Common myeloid progenitor, CD34-positive (primary cell): Measurements from ENCODE around the gene WWOX.

Source experiments
- CTCF ChIA-PET: fragments of 350-600 bp; sonication (Branson Sonifier 250); formaldehyde crosslinking; loops from one replicate; lab custom pipeline; 2021; ENCODE audit warnings: antibody characterized with exemption; lab: Charles Lee
- POLR2A ChIA-PET: fragments of 350-600 bp; sonication (Branson Sonifier 250); formaldehyde crosslinking; loops from one replicate; lab custom pipeline; 2021; ENCODE audit warnings: antibody characterized with exemption; lab: Charles Lee
- DNase-seq, 3 donors: peaks; one replicate each; pipeline versions ENCODE4 v3.0.0 to v3.0.0-alpha.2; 2013
- H3K27ac ChIP-seq, 2 experiments: 1 replicate in 1 of 2; 2 replicates in 1 of 2; pipeline ENCODE4 v1.7.0; 2013; ENCODE audit warnings: inconsistent platforms in 2 of 2, low read length in 2 of 2, mild to moderate bottlenecking in 2 of 2, low read depth in 1 of 2, moderate library complexity in 1 of 2; ENCODE audit not compliant: severe bottlenecking in 2 of 2, insufficient read depth in 1 of 2, poor library complexity in 1 of 2
- H3K27me3 ChIP-seq, 5 experiments: replicated peaks in 2 of 5; 1 replicate in 3 of 5; 2 replicates in 2 of 5; pipeline versions ENCODE4 v1.6.1 to v1.7.0; 2013; ENCODE audit warnings: low read length in 4 of 5, mild to moderate bottlenecking in 2 of 5, moderate library complexity in 2 of 5, inconsistent platforms in 1 of 5; ENCODE audit not compliant: insufficient read depth in 5 of 5, control insufficient read depth in 4 of 5
- H3K36me3 ChIP-seq, 4 experiments: 1 replicate in 2 of 4; 2 replicates in 2 of 4; pipeline versions ENCODE4 v1.6.1 to v1.7.0; 2013; ENCODE audit warnings: low read length in 3 of 4, control low read depth in 1 of 4, mild to moderate bottlenecking in 1 of 4; ENCODE audit not compliant: control insufficient read depth in 4 of 4, insufficient read depth in 4 of 4
- H3K4me1 ChIP-seq, 4 experiments: 1 replicate in 3 of 4; 2 replicates in 1 of 4; pipeline versions ENCODE4 v1.6.1 to v1.7.1; 2013; ENCODE audit warnings: low read length in 3 of 4, mild to moderate bottlenecking in 3 of 4, control low read depth in 1 of 4, inconsistent platforms in 1 of 4, moderate library complexity in 1 of 4; ENCODE audit not compliant: control insufficient read depth in 4 of 4, insufficient read depth in 4 of 4; ENCODE audit errors: control extremely low read depth in 1 of 4
- H3K4me3 ChIP-seq, 7 experiments: 1 replicate in 4 of 7; 2 replicates in 3 of 7; pipeline versions ENCODE4 v1.5.1 to v1.7.0; 2013; ENCODE audit warnings: mild to moderate bottlenecking in 7 of 7, low read length in 6 of 7, moderate library complexity in 6 of 7, inconsistent platforms in 2 of 7, low read depth in 2 of 7, control low read depth in 1 of 7; ENCODE audit not compliant: insufficient read depth in 4 of 7, control insufficient read depth in 1 of 7; ENCODE audit errors: extremely low read depth in 1 of 7
- H3K9me3 ChIP-seq, 5 experiments: 1 replicate in 4 of 5; 2 replicates in 1 of 5; pipeline versions ENCODE4 v1.6.1 to v1.7.1; 2013; ENCODE audit warnings: low read length in 4 of 5, mild to moderate bottlenecking in 2 of 5, inconsistent platforms in 1 of 5, low read depth in 1 of 5, moderate library complexity in 1 of 5; ENCODE audit not compliant: control insufficient read depth in 4 of 5, insufficient read depth in 2 of 5; ENCODE audit errors: control extremely low read depth in 1 of 5
- WGBS: methylation state at CpG from one replicate; pipeline ENCODE4 v1.1.5; 2013; ENCODE audit not compliant: insufficient coverage; 5-methylcytosine and 5-hydroxymethylcytosine counted together

The WWOX gene

DNA sequence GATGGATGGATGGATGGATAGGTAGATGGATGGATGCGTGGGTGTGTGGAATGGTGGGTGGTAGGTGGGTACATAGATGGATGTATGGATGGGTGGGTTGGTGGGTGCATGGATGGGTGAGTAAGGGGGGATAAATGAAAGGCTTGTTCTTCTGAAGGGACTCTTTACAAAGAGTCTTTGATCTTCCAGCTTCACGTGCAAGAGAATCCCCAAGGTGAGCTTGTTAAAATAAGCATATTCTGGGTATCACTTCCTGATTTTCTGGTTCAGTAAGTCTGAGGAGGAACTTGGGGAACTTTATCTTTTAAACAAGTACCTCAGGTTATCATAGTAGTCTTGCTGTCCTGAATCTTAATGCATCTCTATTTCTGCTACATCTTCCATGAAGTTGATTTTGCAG is 862.0 kb downstream of the WWOX start:
- H3K27ac ChIP-seq: no peak overlapping the region
- no peak for DNase-seq
- POLR2A ChIA-PET: interaction anchor here (0.6 kb wide), 1 partner anchor 16 kb away, joined by 3 read pairs; no protein-coding TSS in a partner anchor
- no peaks in the 10 kb centered on the region for H3K4me1 ChIP-seq
- no peaks in the 10 kb centered on the region for H3K36me3 ChIP-seq
- H3K9me3 ChIP-seq: peaks cover 0 to 6% (median 0%) of the 10 kb centered on the region in 5 experiments
- H3K27me3 ChIP-seq: no peaks in the 10 kb centered on the region
- no peak overlapping the region for H3K4me3 ChIP-seq
- CTCF ChIA-PET: no interaction called here
- 81% methylated on average over 2 of the region's 2 CpGs for WGBS

DNA sequence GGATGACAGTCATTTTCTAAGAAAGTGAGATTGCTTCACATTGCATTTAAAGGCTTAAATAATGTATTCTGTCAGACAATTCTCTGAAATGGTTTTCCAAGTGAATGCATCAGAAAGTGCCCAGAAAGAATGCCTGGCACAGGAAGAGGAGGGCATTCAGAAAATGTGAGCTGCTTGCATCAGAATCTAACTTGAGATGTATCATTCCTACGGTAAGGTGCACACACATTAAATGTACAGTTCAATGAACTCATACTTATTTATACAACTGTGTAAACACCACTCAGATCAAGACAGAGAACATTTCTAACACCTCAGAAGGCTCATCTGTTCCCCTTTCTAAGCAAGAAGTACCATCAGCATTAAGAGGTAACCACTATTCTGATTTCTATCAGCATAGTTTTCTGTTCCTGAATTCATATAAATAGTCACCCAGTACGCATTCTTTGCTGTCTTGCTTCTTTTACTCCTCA is 863.0 kb downstream of the WWOX start:
- Histone ChIP-seq H3K4me3 (no peak overlapping the region), H3K9me3 (peaks cover 0 to 6% (median 0%) of the 10 kb centered on the region in 5 experiments), H3K27me3 (no peaks in the 10 kb centered on the region), H3K27ac (no peak overlapping the region), H3K4me1 (no peaks in the 10 kb centered on the region), H3K36me3 (no peaks in the 10 kb centered on the region)
- WGBS: 100% methylated on average over 1 of the region's 2 CpGs
- DNase-seq: no peak
- ChIA-PET POLR2A (no interaction called here), CTCF (no interaction called here)

DNA sequence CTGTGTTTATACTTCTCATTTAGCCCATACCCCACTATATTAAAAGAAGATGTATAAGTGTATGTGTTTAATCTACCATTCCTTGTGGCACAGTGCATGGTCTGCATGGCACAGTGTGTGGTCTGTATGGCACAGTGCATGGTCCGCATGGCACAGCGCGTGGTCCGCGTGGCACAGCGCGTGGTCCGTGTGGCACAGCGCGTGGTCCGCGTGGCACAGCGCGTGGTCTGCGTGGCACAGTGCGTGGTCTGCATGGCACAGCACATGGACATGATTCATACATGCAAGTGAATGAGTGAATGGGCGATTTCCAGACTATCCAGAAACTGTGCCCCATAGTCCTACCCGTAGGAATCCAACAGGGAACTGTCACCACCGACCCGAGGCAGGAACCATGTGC is 868.5 kb downstream of the WWOX start:
- Histone ChIP-seq H3K9me3 (peaks cover 0 to 6% (median 0%) of the 10 kb centered on the region in 5 experiments), H3K27me3 (no peaks in the 10 kb centered on the region), H3K4me3 (no peak overlapping the region), H3K36me3 (no peaks in the 10 kb centered on the region), H3K4me1 (no peaks in the 10 kb centered on the region), H3K27ac (no peak overlapping the region)
- DNase-seq: no peak
- CTCF ChIA-PET: no interaction called here
- POLR2A ChIA-PET: no interaction called here
- 85% methylated on average over 18 of the region's 20 CpGs for WGBS

DNA sequence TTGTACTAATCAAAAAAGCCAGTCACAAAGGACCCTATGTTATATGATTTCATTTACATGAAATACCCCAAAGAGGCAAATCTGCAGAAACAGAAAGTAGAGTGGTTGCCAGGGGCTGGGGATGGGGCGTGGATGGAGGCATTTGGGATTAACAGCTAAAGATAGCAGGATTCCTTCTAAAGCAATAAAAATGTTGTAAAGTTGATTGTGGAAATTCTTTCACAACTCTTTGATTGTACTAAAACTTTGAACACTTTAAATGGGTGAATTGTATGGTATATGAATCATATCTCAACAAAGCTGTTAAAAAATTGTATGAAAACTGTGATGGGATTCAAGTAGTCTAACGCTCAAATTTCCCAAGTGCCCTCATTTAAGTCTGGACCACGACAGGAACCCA is 870.3 kb downstream of the WWOX start:
- 100% methylated on average over 2 of the region's 3 CpGs for WGBS
- Histone ChIP-seq H3K4me3 (no peak overlapping the region), H3K9me3 (peaks cover 0 to 3% (median 0%) of the 10 kb centered on the region in 5 experiments), H3K27ac (no peak overlapping the region), H3K4me1 (no peaks in the 10 kb centered on the region), H3K27me3 (no peaks in the 10 kb centered on the region), H3K36me3 (no peaks in the 10 kb centered on the region)
- ChIA-PET POLR2A (no interaction called here), CTCF (no interaction called here)
- no peak for DNase-seq

DNA sequence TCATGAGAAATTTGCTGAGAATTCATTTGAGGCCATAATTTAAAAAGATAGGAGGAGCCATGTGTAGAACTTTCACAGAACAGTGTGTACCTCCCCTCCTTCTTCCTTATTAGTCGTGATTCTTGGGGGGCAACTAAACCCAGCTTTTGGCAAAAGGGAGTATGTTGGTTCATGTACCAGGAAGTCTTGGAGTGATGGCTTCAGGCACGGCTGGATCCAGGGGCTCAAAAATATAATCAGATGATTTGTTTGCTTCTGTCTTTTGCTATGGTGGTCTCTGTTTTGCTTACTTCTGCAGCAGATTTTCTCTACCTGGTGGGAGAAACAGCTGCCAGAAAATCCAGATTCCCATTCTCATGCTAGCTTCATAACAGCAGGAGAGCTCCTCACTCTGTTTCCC is 871.2 kb downstream of the WWOX start:
- H3K27me3 ChIP-seq: no peaks in the 10 kb centered on the region
- no peaks in the 10 kb centered on the region for H3K36me3 ChIP-seq
- ChIA-PET CTCF (no interaction called here), POLR2A (no interaction called here)
- no peak overlapping the region for H3K27ac ChIP-seq
- no peak for DNase-seq
- H3K4me1 ChIP-seq: no peaks in the 10 kb centered on the region
- no peak overlapping the region for H3K4me3 ChIP-seq
- WGBS: no CpG with 5 or more reads among the region's 2 CpGs
- no peaks in the 10 kb centered on the region for H3K9me3 ChIP-seq

DNA sequence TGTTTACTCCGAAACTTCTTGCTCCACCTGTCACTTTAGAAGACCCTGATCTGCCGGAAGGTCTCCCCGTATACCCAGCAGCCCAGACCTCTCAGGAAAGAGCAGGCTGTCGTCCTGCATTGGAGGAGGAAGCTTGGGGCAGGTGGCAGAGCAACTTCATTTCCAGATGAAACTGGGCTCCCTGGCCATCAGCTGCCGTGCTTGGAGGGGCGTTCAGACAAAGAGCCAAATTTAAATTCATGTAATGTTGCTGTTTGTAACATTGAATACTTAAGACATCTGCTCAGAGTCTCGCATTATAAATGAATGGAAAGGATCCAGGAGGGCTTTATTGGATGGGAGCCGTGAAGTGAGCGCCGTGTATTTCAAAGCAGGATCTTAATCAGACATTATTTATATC is 872.6 kb downstream of the WWOX start:
- Histone ChIP-seq H3K4me3 (no peak overlapping the region), H3K4me1 (no peaks in the 10 kb centered on the region), H3K27ac (no peak overlapping the region), H3K9me3 (no peaks in the 10 kb centered on the region), H3K27me3 (no peaks in the 10 kb centered on the region), H3K36me3 (no peaks in the 10 kb centered on the region)
- no peak for DNase-seq
- 97% methylated on average over 6 of the region's 10 CpGs for WGBS
- POLR2A ChIA-PET: no interaction called here
- CTCF ChIA-PET: no interaction called here

DNA sequence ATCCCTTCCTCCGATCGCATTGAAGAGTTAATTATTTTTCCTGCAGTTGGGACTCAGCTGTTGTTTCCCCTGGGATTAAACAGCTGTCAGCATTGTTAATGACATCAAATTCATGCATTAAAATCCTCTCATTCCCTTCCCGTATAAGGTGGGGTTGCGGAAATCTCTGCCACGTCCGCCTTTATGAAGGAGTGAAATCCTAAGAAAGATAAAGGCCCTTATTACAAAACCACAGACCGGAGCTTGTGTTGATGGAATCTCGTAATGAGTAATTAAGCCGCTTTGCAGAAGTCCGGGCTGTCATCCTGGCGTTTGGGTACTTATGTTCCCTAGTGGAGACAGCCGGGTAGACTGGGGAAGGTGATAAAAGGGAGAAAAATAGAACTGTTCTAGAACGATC is 873.5 kb downstream of the WWOX start:
- Histone ChIP-seq H3K27me3 (no peaks in the 10 kb centered on the region), H3K36me3 (no peaks in the 10 kb centered on the region), H3K9me3 (no peaks in the 10 kb centered on the region), H3K27ac (no peak overlapping the region), H3K4me1 (no peaks in the 10 kb centered on the region), H3K4me3 (no peak overlapping the region)
- POLR2A ChIA-PET: no interaction called here
- DNase-seq: no peak
- WGBS: 95% methylated on average over 10 of the region's 13 CpGs
- CTCF ChIA-PET: no interaction called here
